Measurements from ENCODE around the gene DDI2. TPM values are rescaled to one million over a fixed set of nuclear protein-coding genes. Genes with fewer than 3 reads are reported as not detected.

Gene DDI2
- total RNA-seq, 4 donors from 2014 or later, result 21.9 to 79.0 (median 38.6) TPM

- WGBS, 2 donors, result 88 to 90% methylated on average over 11 of the region's 11 CpGs
- H3K27ac ChIP-seq, result no peak overlapping the region
- intact Hi-C loops (cut with DNase I), result no loop called here
Observed at GRCh38 chr1:15605398-15606383, 11.6 kb upstream of the DDI2 start.

GRCh38 chr1:15609631-15610030 lies 7.6 kb upstream of the DDI2 start:
- no peak for TF ChIP-seq POLR2A (IDR thresholded peaks at IDR 0.05)
- no peak for TF ChIP-seq CTCF (IDR thresholded peaks at IDR 0.05)
- Histone ChIP-seq H3K36me3 (no peaks in the 10 kb centered on the region), H3K4me1 (no peaks in the 10 kb centered on the region), H3K4me3 (replicated peaks in 1 of 3) (no peak overlapping the region), H3K9me3 (no peaks in the 10 kb centered on the region), H3K27ac (no peak overlapping the region), H3K27me3 (no peaks in the 10 kb centered on the region)
- WGBS, 2 donors, result 81 to 90% methylated on average over 7 of the region's 7 CpGs
- intact Hi-C loops (cut with DNase I), result no loop called here
- DNase-seq, result no peak

More at GRCh38 chr1:15605398-15606383, 11.6 kb upstream of the DDI2 start:
- Histone ChIP-seq H3K9me3 (no peaks in the 10 kb centered on the region), H3K4me3 (replicated peaks in 1 of 3) (no peak overlapping the region), H3K27me3 (no peaks in the 10 kb centered on the region), H3K4me1 (peaks cover 11 to 12% of the 10 kb centered on the region in 2 donors), H3K36me3 (no peaks in the 10 kb centered on the region)
- TF ChIP-seq CTCF (IDR thresholded peaks at IDR 0.05) (no peak), POLR2A (IDR thresholded peaks at IDR 0.05) (no peak)
- no peak for DNase-seq

- intact Hi-C loops (cut with DNase I), result no loop called here
- H3K36me3 ChIP-seq, result no peaks in the 10 kb centered on the region
- H3K27ac ChIP-seq, result no peak overlapping the region
- 77 to 81% methylated on average over 4 of the region's 4 CpGs for WGBS, 2 donors
- H3K27me3 ChIP-seq, result no peaks in the 10 kb centered on the region
- no peaks in the 10 kb centered on the region for H3K9me3 ChIP-seq
- TF ChIP-seq CTCF (IDR thresholded peaks at IDR 0.05), result no peak
- no peak for TF ChIP-seq POLR2A (IDR thresholded peaks at IDR 0.05)
- H3K4me1 ChIP-seq, result peaks cover 0 to 5% of the 10 kb centered on the region in 2 donors
- DNase-seq, result no peak
- H3K4me3 ChIP-seq (replicated peaks in 1 of 3), result no peak overlapping the region
Observed at GRCh38 chr1:15610167-15610566, 7.1 kb upstream of the DDI2 start.

GRCh38 chr1:15616373-15617172 lies 685 bp upstream of the DDI2 start:
- no peak for DNase-seq
- peak overlapping the region in 2 of 3 donors; percentile 8 to 18 for H3K4me3 ChIP-seq (replicated peaks in 1 of 3)
- intact Hi-C loops (cut with DNase I), result no loop called here
- 35 to 36% methylated on average over 16 of the region's 16 CpGs for WGBS, 2 donors
- TF ChIP-seq POLR2A (IDR thresholded peaks at IDR 0.05), result no peak
- no peak for TF ChIP-seq CTCF (IDR thresholded peaks at IDR 0.05)
- H3K4me1 ChIP-seq, result peaks cover 36 to 46% of the 10 kb centered on the region in 2 donors
- no peaks in the 10 kb centered on the region for H3K9me3 ChIP-seq
- peak overlapping the region; percentile 56 to 89 (median 75) for H3K27ac ChIP-seq
- H3K27me3 ChIP-seq, result no peaks in the 10 kb centered on the region
- H3K36me3 ChIP-seq, result no peaks in the 10 kb centered on the region
